H9 (cell line): ENCODE measurements around the gene APBB2. TPM values are rescaled to one million over a fixed set of nuclear protein-coding genes. Genes with fewer than 3 reads are reported as not detected.

ENCODE experiments used
- DNase-seq: peaks from one replicate; pipeline ENCODE4 v3.0.0-alpha.2; 2017
- H2AFZ ChIP-seq: one replicate; pipeline ENCODE4 v1.6.1; 2013; ENCODE audit warnings: mild to moderate bottlenecking, low read length, control low read depth, moderate library complexity
- H2AK5ac ChIP-seq: 2 replicates; pipeline ENCODE4 v1.6.1; 2013; ENCODE audit warnings: low read length, control low read depth, mixed read lengths; ENCODE audit not compliant: insufficient read length
- H2BK120ac ChIP-seq: one replicate; pipeline ENCODE4 v1.6.1; 2013; ENCODE audit warnings: low read depth, mild to moderate bottlenecking, low read length, control low read depth, inconsistent platforms; ENCODE audit not compliant: poor library complexity, severe bottlenecking
- H2BK12ac ChIP-seq: 2 replicates; pipeline ENCODE4 v1.6.1; 2013; ENCODE audit warnings: low read length, control low read depth, mixed read lengths, low read depth; ENCODE audit not compliant: insufficient read length
- H2BK15ac ChIP-seq: 2 replicates; pipeline ENCODE4 v1.6.1; 2013; ENCODE audit warnings: low read depth, low read length, control low read depth
- H2BK20ac ChIP-seq: one replicate; pipeline ENCODE4 v1.6.1; 2013; ENCODE audit warnings: low read depth, mild to moderate bottlenecking, low read length, control low read depth, inconsistent platforms; ENCODE audit not compliant: poor library complexity, severe bottlenecking
- H2BK5ac ChIP-seq: 2 replicates; pipeline ENCODE4 v1.6.1; 2013; ENCODE audit warnings: low read length, control low read depth, mixed read lengths; ENCODE audit not compliant: insufficient read length
- H3K14ac ChIP-seq: 2 replicates; pipeline ENCODE4 v1.6.1; 2013; ENCODE audit warnings: low read length, control low read depth; ENCODE audit not compliant: insufficient read depth
- H3K18ac ChIP-seq: 2 replicates; pipeline ENCODE4 v1.6.1; 2013; ENCODE audit warnings: low read depth, mild to moderate bottlenecking, mixed read lengths, low read length, control low read depth; ENCODE audit not compliant: insufficient read length
- H3K23ac ChIP-seq: 2 replicates; pipeline ENCODE4 v1.6.1; 2013; ENCODE audit warnings: low read length, control low read depth, mixed read lengths, low read depth; ENCODE audit not compliant: insufficient read length
- H3K23me2 ChIP-seq: 2 replicates; pipeline ENCODE4 v1.6.1; 2013; ENCODE audit warnings: low read depth, mild to moderate bottlenecking, mixed read lengths, low read length, control low read depth; ENCODE audit not compliant: insufficient read length, poor library complexity, severe bottlenecking
- H3K27ac ChIP-seq: 2 replicates; pipeline ENCODE4 v1.5.1; 2013; ENCODE audit warnings: low read length, control low read depth, mixed read lengths, low read depth; ENCODE audit not compliant: insufficient read length
- H3K27me3 ChIP-seq: 2 replicates; pipeline ENCODE4 v1.6.1; 2013; ENCODE audit warnings: low read length, control low read depth, inconsistent platforms; ENCODE audit not compliant: insufficient read depth
- H3K4ac ChIP-seq: 2 replicates; pipeline ENCODE4 v1.6.1; 2013; ENCODE audit warnings: low read depth, mild to moderate bottlenecking, control low read depth, inconsistent platforms, low read length, moderate library complexity
- H3K4me1 ChIP-seq: 2 replicates; pipeline ENCODE4 v1.6.1; 2013; ENCODE audit warnings: low read length, control low read depth, inconsistent platforms; ENCODE audit not compliant: insufficient read depth
- H3K4me2 ChIP-seq: 2 replicates; pipeline ENCODE4 v1.6.1; 2013; ENCODE audit warnings: low read length, control low read depth, mixed read lengths; ENCODE audit not compliant: insufficient read length, insufficient read depth
- H3K56ac ChIP-seq: 2 replicates; pipeline ENCODE4 v1.6.1; 2013; ENCODE audit warnings: low read depth, mild to moderate bottlenecking, mixed read lengths, low read length, control low read depth; ENCODE audit not compliant: insufficient read length
- H3K79me1 ChIP-seq: 2 replicates; pipeline ENCODE4 v1.6.1; 2013; ENCODE audit warnings: low read depth, mild to moderate bottlenecking, moderate library complexity, low read length, control low read depth, inconsistent platforms; ENCODE audit not compliant: insufficient read depth, poor library complexity, severe bottlenecking
- H3K79me2 ChIP-seq: 2 replicates; pipeline ENCODE4 v1.6.1; 2013; ENCODE audit warnings: low read length, control low read depth, inconsistent platforms; ENCODE audit not compliant: insufficient read depth
- H3K9ac ChIP-seq: 2 replicates; pipeline ENCODE4 v1.6.1; 2013; ENCODE audit warnings: low read length, control low read depth, mixed read lengths; ENCODE audit not compliant: insufficient read length; ENCODE audit errors: extremely low read depth
- H3K9me3 ChIP-seq: one replicate; pipeline ENCODE4 v1.6.1; 2013; ENCODE audit warnings: low read depth, low read length, inconsistent platforms; ENCODE audit not compliant: control insufficient read depth
- H3T11ph ChIP-seq: one replicate; pipeline ENCODE4 v1.6.1; 2013; ENCODE audit warnings: mild to moderate bottlenecking, low read length, control low read depth, inconsistent platforms
- H4K20me1 ChIP-seq: one replicate; pipeline ENCODE4 v1.6.1; 2013; ENCODE audit not compliant: control insufficient read depth, insufficient read length, insufficient read depth
- H4K5ac ChIP-seq: 2 replicates; pipeline ENCODE4 v1.6.1; 2013; ENCODE audit warnings: low read depth, mild to moderate bottlenecking, mixed read lengths, low read length, control low read depth; ENCODE audit not compliant: insufficient read length
- H4K8ac ChIP-seq: replicated peaks from 2 replicates; pipeline ENCODE4 v1.6.1; 2013; ENCODE audit warnings: low read length, control low read depth, mixed read lengths, low read depth; ENCODE audit not compliant: insufficient read length
- H4K91ac ChIP-seq: 2 replicates; pipeline ENCODE4 v1.6.1; 2013; ENCODE audit warnings: low read depth, mild to moderate bottlenecking, moderate library complexity, mixed read lengths, low read length, control low read depth; ENCODE audit not compliant: insufficient read length
- H3K27ac Mint-ChIP-seq, 3 experiments: 2 replicates in 2 of 3; 3 replicates in 1 of 3; pipeline ENCODE4 v1.8.0; 2020 to 2021; ENCODE audit warnings: mixed read lengths in 3 of 3, mild to moderate bottlenecking in 1 of 3, moderate library complexity in 1 of 3
- H3K27me3 Mint-ChIP-seq: 2 replicates; pipeline ENCODE4 v1.8.0; 2021; ENCODE audit warnings: low read depth, mild to moderate bottlenecking, moderate library complexity, mixed read lengths
- H3K36me3 Mint-ChIP-seq, 3 experiments: 2 replicates in 2 of 3; 3 replicates in 1 of 3; pipeline ENCODE4 v1.8.0; 2020 to 2021; ENCODE audit warnings: low read depth in 3 of 3, mixed read lengths in 3 of 3; ENCODE audit not compliant: insufficient read depth in 1 of 3
- H3K4me1 Mint-ChIP-seq, 2 experiments: 2 replicates each; pipeline ENCODE4 v1.8.0; 2020; ENCODE audit warnings: mixed read lengths in 2 of 2
- H3K4me3 Mint-ChIP-seq, 2 experiments: 2 replicates in 1 of 2; 3 replicates in 1 of 2; pipeline ENCODE4 v1.8.0; 2020 to 2021; ENCODE audit warnings: mild to moderate bottlenecking in 2 of 2, mixed read lengths in 2 of 2, moderate library complexity in 1 of 2
- H3K9me3 Mint-ChIP-seq, 2 experiments: 2 replicates in 1 of 2; 3 replicates in 1 of 2; pipeline ENCODE4 v1.8.0; 2020; ENCODE audit warnings: mild to moderate bottlenecking in 2 of 2, mixed read lengths in 2 of 2, moderate library complexity in 1 of 2
- WGBS: extraction: QIAGEN DNeasy Blood & Tissue Kit; methylation state at CpG from one replicate; pipeline ENCODE4 v1.1.7; 2013; ENCODE audit warnings: missing lambda C conversion rate, low lambda C conversion rate, mixed read lengths; ENCODE audit not compliant: insufficient read length; ENCODE audit errors: extremely low coverage; 5-methylcytosine and 5-hydroxymethylcytosine counted together
- total RNA-seq: library from RNA; stranded (reverse); gene quantifications from 2 replicates; pipeline ENCODE4 v1.2.1, GENCODE V29; 2021
- TF ChIP-seq, protein P1 (sequence below): fragments of 200-600 bp; sonication (generic); conservative IDR thresholded peaks from 3 replicates; pipeline ENCODE4 v1.8.0; 2021; ENCODE audit warnings: antibody characterized with exemption, mild to moderate bottlenecking

Gene APBB2
- total RNA-seq, 1 experiment from 2014 or later = 39.6 TPM

DNA sequence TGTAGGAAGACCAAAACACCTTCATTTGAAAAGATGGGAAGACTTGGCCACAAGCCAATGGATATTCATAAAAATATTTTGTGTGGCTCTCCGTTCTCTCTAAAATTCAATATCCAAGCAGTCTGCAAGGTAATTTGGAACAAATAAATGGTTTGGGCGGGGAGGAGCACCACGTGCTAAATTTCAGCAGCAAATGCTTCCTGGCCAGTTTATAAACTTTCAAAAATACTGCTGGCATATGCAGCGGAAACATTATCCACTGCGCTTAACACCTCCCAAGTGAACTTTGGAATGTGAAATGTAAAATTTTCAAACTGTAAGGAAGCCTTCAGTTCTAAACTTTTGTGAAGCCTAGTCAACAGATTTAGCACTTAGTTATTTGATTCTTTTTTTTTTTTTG, 273.6 kb downstream of the APBB2 start:
- Histone ChIP-seq H3K9me3 (no peaks in the 10 kb centered on the region), H2BK20ac (no peak overlapping the region), H4K8ac (no peak overlapping the region), H4K5ac (no peak overlapping the region), H4K91ac (no peak overlapping the region), H2BK12ac (no peak overlapping the region), H2BK15ac (no peak overlapping the region), H3T11ph (no peak overlapping the region), H2BK5ac (no peak overlapping the region), H3K23ac (no peak overlapping the region), H4K20me1 (no peaks in the 10 kb centered on the region), H2AK5ac (no peak overlapping the region), H3K23me2 (no peaks in the 10 kb centered on the region), H2AFZ (no peak overlapping the region), H3K4me1 (no peaks in the 10 kb centered on the region), H3K27ac (no peak overlapping the region), H3K56ac (no peak overlapping the region), H3K79me2 (no peaks in the 10 kb centered on the region), H3K4ac (no peak overlapping the region), H3K9ac (no peak overlapping the region), H3K14ac (no peak overlapping the region), H3K27me3 (no peaks in the 10 kb centered on the region), H3K4me2 (no peak overlapping the region), H3K18ac (no peak overlapping the region), H3K79me1 (no peaks in the 10 kb centered on the region), H2BK120ac (no peak overlapping the region)
- no peak for DNase-seq
- TF ChIP-seq, protein P1, sequence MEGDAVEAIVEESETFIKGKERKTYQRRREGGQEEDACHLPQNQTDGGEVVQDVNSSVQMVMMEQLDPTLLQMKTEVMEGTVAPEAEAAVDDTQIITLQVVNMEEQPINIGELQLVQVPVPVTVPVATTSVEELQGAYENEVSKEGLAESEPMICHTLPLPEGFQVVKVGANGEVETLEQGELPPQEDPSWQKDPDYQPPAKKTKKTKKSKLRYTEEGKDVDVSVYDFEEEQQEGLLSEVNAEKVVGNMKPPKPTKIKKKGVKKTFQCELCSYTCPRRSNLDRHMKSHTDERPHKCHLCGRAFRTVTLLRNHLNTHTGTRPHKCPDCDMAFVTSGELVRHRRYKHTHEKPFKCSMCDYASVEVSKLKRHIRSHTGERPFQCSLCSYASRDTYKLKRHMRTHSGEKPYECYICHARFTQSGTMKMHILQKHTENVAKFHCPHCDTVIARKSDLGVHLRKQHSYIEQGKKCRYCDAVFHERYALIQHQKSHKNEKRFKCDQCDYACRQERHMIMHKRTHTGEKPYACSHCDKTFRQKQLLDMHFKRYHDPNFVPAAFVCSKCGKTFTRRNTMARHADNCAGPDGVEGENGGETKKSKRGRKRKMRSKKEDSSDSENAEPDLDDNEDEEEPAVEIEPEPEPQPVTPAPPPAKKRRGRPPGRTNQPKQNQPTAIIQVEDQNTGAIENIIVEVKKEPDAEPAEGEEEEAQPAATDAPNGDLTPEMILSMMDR = no peak
- Mint-ChIP-seq H3K27ac (no peak overlapping the region), H3K27me3 (no peaks in the 10 kb centered on the region), H3K4me1 (peaks cover 25 to 31% of the 10 kb centered on the region in 2 experiments), H3K4me3 (no peak overlapping the region), H3K36me3 (peaks cover 2 to 6% (median 4%) of the 10 kb centered on the region in 3 experiments; a peak in 3 of 7 replicates), H3K9me3 (no peaks in the 10 kb centered on the region)
- WGBS = no CpG with 5 or more reads among the region's 5 CpGs
